HG03159 (cell line): ENCODE data around the gene ZNF488.
A peak's percentile ranks its signal among the peaks of the same experiment; 100 is the strongest.
"Not testable (repeated sequence)": the region's sequence is repeated elsewhere in the genome, so short reads cannot be mapped to it uniquely, and the experiment has no call there.

Experiments
- ATAC-seq: cut with Tn5 transposase; IDR thresholded peaks from one replicate; pipeline ENCODE4 v1.9.1; 2021; ENCODE audit warnings: mild to moderate bottlenecking, moderate library complexity; ENCODE audit not compliant: unreplicated experiment

ZNF488 gene

GRCh38 chr10:47384148-47384921 is at the start of gene ZNF488:
ZNF488 (minus strand) TSS chr10:47384293; CDS start chr10:47368829, 15,464 bp downstream.
- peak; percentile 85 for ATAC-seq

- ATAC-seq: no peak
Measured at GRCh38 chr10:47425813-47426419, 41.8 kb upstream of the ZNF488 start.

GRCh38 chr10:47424231-47424630 is 40.1 kb upstream of the ZNF488 start:
- no peak for ATAC-seq

GRCh38 chr10:47423476-47423875 is 39.4 kb upstream of the ZNF488 start:
- ATAC-seq: no peak

- no peak for ATAC-seq
Measured at GRCh38 chr10:47421057-47421952, 37.2 kb upstream of the ZNF488 start.

- no peak for ATAC-seq
Measured at GRCh38 chr10:47420305-47421056, 36.4 kb upstream of the ZNF488 start.

- no peak for ATAC-seq
Measured at GRCh38 chr10:47419421-47419820, 35.3 kb upstream of the ZNF488 start.

GRCh38 chr10:47418966-47419365 is 34.9 kb upstream of the ZNF488 start:
- no peak for ATAC-seq

GRCh38 chr10:47418321-47418720 is 34.2 kb upstream of the ZNF488 start:
- no peak for ATAC-seq

GRCh38 chr10:47416305-47417218 is 32.5 kb upstream of the ZNF488 start:
- ATAC-seq: not testable (repeated sequence)

- ATAC-seq: no peak
Measured at GRCh38 chr10:47415520-47416304, 31.6 kb upstream of the ZNF488 start.

GRCh38 chr10:47414752-47415519 is 30.8 kb upstream of the ZNF488 start:
- ATAC-seq: no peak

GRCh38 chr10:47414227-47414592 is 30.1 kb upstream of the ZNF488 start:
- ATAC-seq: no peak

GRCh38 chr10:47413531-47414226 is 29.6 kb upstream of the ZNF488 start:
- ATAC-seq: no peak

- ATAC-seq: no peak
Measured at GRCh38 chr10:47412869-47413268, 28.8 kb upstream of the ZNF488 start.

GRCh38 chr10:47412177-47412730 is 28.2 kb upstream of the ZNF488 start:
- no peak for ATAC-seq

- ATAC-seq: no peak
Measured at GRCh38 chr10:47410862-47411261, 26.8 kb upstream of the ZNF488 start.
